HEK293T (cell line): ENCODE results near the gene MCL1.
"Not testable (repeated sequence)": the region's sequence is repeated elsewhere in the genome, so short reads cannot be mapped to it uniquely, and the experiment has no call there.

Experiments
- CTCF ChIA-PET: fragments of 350-600 bp; formaldehyde crosslinking; extraction: SDS; loops from one replicate; lab custom pipeline; 2021; ENCODE audit warnings: antibody characterized with exemption, inconsistent platforms; lab: Yijun Ruan, JAX
- POLR2A ChIA-PET: fragments of 350-600 bp; formaldehyde crosslinking; extraction: SDS; loops from one replicate; lab custom pipeline; 2020; ENCODE audit warnings: antibody characterized with exemption, inconsistent platforms; lab: Yijun Ruan, JAX
- DNase-seq: peaks from one replicate; pipeline ENCODE4 v3.0.0; 2012; ENCODE audit warnings: mixed read lengths; ENCODE audit errors: extremely low spot score
- ARNT ChIP-seq: fragments of 450-650 bp; IDR thresholded peaks from 2 replicates; pipeline ENCODE4 v1.6.1; 2017; ENCODE audit warnings: mild to moderate bottlenecking
- BHLHE40 ChIP-seq: fragments of 450-650 bp; IDR thresholded peaks from 2 replicates; pipeline ENCODE4 v1.6.1; 2016; ENCODE audit warnings: mild to moderate bottlenecking, moderate library complexity, borderline replicate concordance
- CTBP1 ChIP-seq: fragments of 450-650 bp; IDR thresholded peaks from 2 replicates; pipeline ENCODE4 v1.6.1; 2016; ENCODE audit warnings: borderline replicate concordance
- ELF4 ChIP-seq: fragments of 450-650 bp; IDR thresholded peaks from 2 replicates; pipeline ENCODE4 v1.6.1; 2017; ENCODE audit warnings: antibody characterized with exemption
- FOXA1 ChIP-seq: fragments of 450-650 bp; IDR thresholded peaks from 2 replicates; pipeline ENCODE4 v1.6.1; 2016; ENCODE audit warnings: mild to moderate bottlenecking
- FOXK2 ChIP-seq: fragments of 450-650 bp; IDR thresholded peaks from 2 replicates; pipeline ENCODE4 v1.6.1; 2016; ENCODE audit warnings: mild to moderate bottlenecking
- FOXM1 ChIP-seq: fragments of 450-650 bp; IDR thresholded peaks from 2 replicates; pipeline ENCODE4 v1.6.1; 2017; ENCODE audit warnings: mild to moderate bottlenecking, borderline replicate concordance
- HDGF ChIP-seq: fragments of 450-650 bp; IDR thresholded peaks from 2 replicates; pipeline ENCODE4 v1.6.1; 2017; ENCODE audit warnings: antibody characterized with exemption, borderline replicate concordance
- L3MBTL2 ChIP-seq: fragments of 450-650 bp; conservative IDR thresholded peaks from 2 replicates; pipeline ENCODE4 v1.6.1; 2016; ENCODE audit warnings: mild to moderate bottlenecking
- LEF1 ChIP-seq: fragments of 450-650 bp; IDR thresholded peaks from 2 replicates; pipeline ENCODE4 v1.6.1; 2017; ENCODE audit warnings: mild to moderate bottlenecking, borderline replicate concordance
- NFRKB ChIP-seq: fragments of 450-650 bp; IDR thresholded peaks from 2 replicates; pipeline ENCODE4 v1.6.1; 2016; ENCODE audit warnings: mild to moderate bottlenecking, moderate library complexity
- PKNOX1 ChIP-seq: fragments of 450-650 bp; IDR thresholded peaks from 2 replicates; pipeline ENCODE4 v1.6.1; 2016
- SP1 ChIP-seq: fragments of 450-650 bp; IDR thresholded peaks from 2 replicates; pipeline ENCODE4 v1.6.1; 2017
- SUZ12 ChIP-seq: fragments of 450-650 bp; IDR thresholded peaks from 2 replicates; pipeline ENCODE4 v1.6.1; 2016; ENCODE audit warnings: mild to moderate bottlenecking
- TARDBP ChIP-seq: fragments of 450-650 bp; IDR thresholded peaks from 2 replicates; pipeline ENCODE4 v1.6.1; 2016
- ZNF384 ChIP-seq: fragments of 450-650 bp; IDR thresholded peaks from 2 replicates; pipeline ENCODE4 v1.6.1; 2016

The MCL1 gene

GRCh38 chr1:150602372-150602771, 23.0 kb upstream of the MCL1 start:
- 0 out of 2 replicates have a peak, but pooled peaks have one; percentile 21 for TF ChIP-seq ZNF384
- POLR2A ChIA-PET, result interaction anchor here (1.4 to 8.8 kb wide), 2 partner anchors 18 to 24 kb away, joined by 5 to 63 read pairs; partner anchors contain the start of gene MCL1
- CTCF ChIA-PET, DNase-seq: not testable (repeated sequence)

GRCh38 chr1:150601540-150601939, 22.1 kb upstream of the MCL1 start:
- POLR2A ChIA-PET, result interaction anchor here (8.8 kb wide), 1 partner anchor 23 kb away, joined by 63 read pairs; the partner anchor contains the start of gene MCL1
- TF ChIP-seq FOXA1 (no peak), BHLHE40 (no peak), CTBP1 (no peak), NFRKB (no peak), PKNOX1 (no peak), LEF1 (no peak), ELF4 (no peak), SP1 (no peak), L3MBTL2 (no peak), SUZ12 (no peak), FOXM1 (no peak), ARNT (no peak), ZNF384 (no peak), FOXK2 (no peak), TARDBP (no peak), HDGF (no peak)
- no peak for DNase-seq
- CTCF ChIA-PET, result no interaction called here

- DNase-seq, CTCF ChIA-PET: not testable (repeated sequence)
- POLR2A ChIA-PET, result interaction anchor here (1.8 kb wide), 1 partner anchor 19 kb away, joined by 8 read pairs; the partner anchor contains the start of gene MCL1
Measured at GRCh38 chr1:150598346-150598745, 18.9 kb upstream of the MCL1 start.

GRCh38 chr1:150596976-150597375, 17.6 kb upstream of the MCL1 start:
- ChIA-PET POLR2A (interaction anchor here (1.8 kb wide), 1 partner anchor 17 kb away, joined by 8 read pairs; the partner anchor contains the start of gene MCL1), CTCF (no interaction called here)
- DNase-seq, result no peak
- TF ChIP-seq ELF4 (no peak), SP1 (no peak), FOXM1 (no peak), NFRKB (no peak), CTBP1 (no peak), FOXA1 (no peak), TARDBP (no peak), FOXK2 (no peak), L3MBTL2 (no peak), ZNF384 (no peak), ARNT (no peak), HDGF (no peak), PKNOX1 (no peak), SUZ12 (no peak)

GRCh38 chr1:150596095-150596892, 16.9 kb upstream of the MCL1 start:
- no peak for TF ChIP-seq SP1
- TF ChIP-seq SUZ12, result no peak
- no peak for TF ChIP-seq L3MBTL2
- no peak for TF ChIP-seq BHLHE40
- TF ChIP-seq NFRKB, result no peak
- TF ChIP-seq FOXK2, result no peak
- no peak for TF ChIP-seq LEF1
- no peak for TF ChIP-seq FOXA1
- no peak for TF ChIP-seq ZNF384
- TF ChIP-seq TARDBP, result no peak
- no peak for TF ChIP-seq CTBP1
- no peak for TF ChIP-seq ELF4
- DNase-seq, result no peak
- ChIA-PET CTCF (no interaction called here), POLR2A (interaction anchor here (0.9 kb wide), 1 partner anchor 17 kb away, joined by 5 read pairs; the partner anchor contains the start of gene MCL1)

- ChIA-PET CTCF (no interaction called here), POLR2A (no interaction called here)
- TF ChIP-seq ZNF384, result no peak
- no peak for TF ChIP-seq FOXA1
- no peak for TF ChIP-seq FOXM1
- no peak for TF ChIP-seq FOXK2
- no peak for TF ChIP-seq ARNT
- TF ChIP-seq SUZ12, result no peak
- TF ChIP-seq CTBP1, result no peak
- TF ChIP-seq SP1, result no peak
- no peak for TF ChIP-seq TARDBP
- TF ChIP-seq BHLHE40, result no peak
- TF ChIP-seq HDGF, result no peak
- TF ChIP-seq ELF4, result no peak
- no peak for TF ChIP-seq NFRKB
- TF ChIP-seq L3MBTL2, result no peak
- no peak for TF ChIP-seq LEF1
- no peak for TF ChIP-seq PKNOX1
- no peak for DNase-seq
Measured at GRCh38 chr1:150582371-150582770, 3.0 kb upstream of the MCL1 start.

- POLR2A ChIA-PET, DNase-seq, CTCF ChIA-PET: not testable (repeated sequence)
Measured at GRCh38 chr1:150581962-150582361, 2.6 kb upstream of the MCL1 start.

- CTCF ChIA-PET, DNase-seq: not testable (repeated sequence)
- POLR2A ChIA-PET, result interaction anchor here (0.6 to 7.7 kb wide), 3 partner anchors 10 to 40 kb away, joined by 3 to 260 read pairs (median 53); no protein-coding TSS in a partner anchor
Measured at GRCh38 chr1:150581437-150581836, 2.0 kb upstream of the MCL1 start.

- DNase-seq, CTCF ChIA-PET: not testable (repeated sequence)
- POLR2A ChIA-PET, result interaction anchor here (0.6 to 7.7 kb wide), 4 partner anchors 9 to 40 kb away, joined by 3 to 260 read pairs (median 58); no protein-coding TSS in a partner anchor
Measured at GRCh38 chr1:150580966-150581365, 1.6 kb upstream of the MCL1 start.
